ENCODE results near the gene IL6ST. TPM values are rescaled to one million over a fixed set of nuclear protein-coding genes. Genes with fewer than 3 reads are reported as not detected.
"Not testable (repeated sequence)": the region's sequence is repeated elsewhere in the genome, so short reads cannot be mapped to it uniquely, and the experiment has no call there.

The IL6ST gene
- total RNA-seq, 1 donor from 2014 or later = 37.7 TPM

- peaks cover 2% of the 10 kb centered on the region for H3K9me3 Mint-ChIP-seq (ENCODE audit: unreplicated experiment)
- no peak for TF ChIP-seq CTCF (IDR thresholded peaks at IDR 0.05; ENCODE audit: partially characterized antibody, unreplicated experiment)
- no peaks in the 10 kb centered on the region for H3K4me1 Mint-ChIP-seq (ENCODE audit: low read depth, unreplicated experiment)
- peaks cover 3% of the 10 kb centered on the region for H3K27me3 Mint-ChIP-seq (ENCODE audit: unreplicated experiment)
- no peak overlapping the region for H3K27ac Mint-ChIP-seq (ENCODE audit: unreplicated experiment)
- peaks cover 6% of the 10 kb centered on the region for H3K36me3 Mint-ChIP-seq (ENCODE audit: unreplicated experiment)
- DNase-seq = no peak
- H3K4me3 Mint-ChIP-seq (ENCODE audit: unreplicated experiment) = no peak overlapping the region
These were observed 10.1 kb upstream of the IL6ST start for GRCh38 chr5:56004874-56005273.

- DNase-seq = no peak
- Mint-ChIP-seq H3K9me3 (ENCODE audit: unreplicated experiment) (peaks cover 2% of the 10 kb centered on the region), H3K4me3 (ENCODE audit: unreplicated experiment) (no peak overlapping the region), H3K4me1 (ENCODE audit: low read depth, unreplicated experiment) (no peaks in the 10 kb centered on the region), H3K27ac (ENCODE audit: unreplicated experiment) (no peak overlapping the region), H3K27me3 (ENCODE audit: unreplicated experiment) (no peaks in the 10 kb centered on the region), H3K36me3 (ENCODE audit: unreplicated experiment) (peaks cover 6% of the 10 kb centered on the region)
- no peak for TF ChIP-seq CTCF (IDR thresholded peaks at IDR 0.05; ENCODE audit: partially characterized antibody, unreplicated experiment)
These were observed 8.9 kb upstream of the IL6ST start for GRCh38 chr5:56003679-56004078.

GRCh38 chr5:56003179-56003578 is 8.4 kb upstream of the IL6ST start:
- no peak for DNase-seq
- Mint-ChIP-seq H3K9me3 (ENCODE audit: unreplicated experiment) (peaks cover 2% of the 10 kb centered on the region), H3K36me3 (ENCODE audit: unreplicated experiment) (peaks cover 6% of the 10 kb centered on the region), H3K27ac (ENCODE audit: unreplicated experiment) (no peak overlapping the region), H3K27me3 (ENCODE audit: unreplicated experiment) (no peaks in the 10 kb centered on the region), H3K4me3 (ENCODE audit: unreplicated experiment) (no peak overlapping the region), H3K4me1 (ENCODE audit: low read depth, unreplicated experiment) (no peaks in the 10 kb centered on the region)
- TF ChIP-seq CTCF (IDR thresholded peaks at IDR 0.05; ENCODE audit: partially characterized antibody, unreplicated experiment) = no peak

GRCh38 chr5:56002303-56002702 is 7.5 kb upstream of the IL6ST start:
- peaks cover 2% of the 10 kb centered on the region for H3K9me3 Mint-ChIP-seq (ENCODE audit: unreplicated experiment)
- no peak overlapping the region for H3K4me3 Mint-ChIP-seq (ENCODE audit: unreplicated experiment)
- no peak for TF ChIP-seq CTCF (IDR thresholded peaks at IDR 0.05; ENCODE audit: partially characterized antibody, unreplicated experiment)
- H3K4me1 Mint-ChIP-seq (ENCODE audit: low read depth, unreplicated experiment) = no peaks in the 10 kb centered on the region
- H3K27ac Mint-ChIP-seq (ENCODE audit: unreplicated experiment) = no peak overlapping the region
- DNase-seq = no peak
- peaks cover 6% of the 10 kb centered on the region for H3K36me3 Mint-ChIP-seq (ENCODE audit: unreplicated experiment)
- no peaks in the 10 kb centered on the region for H3K27me3 Mint-ChIP-seq (ENCODE audit: unreplicated experiment)

GRCh38 chr5:56000221-56000620 is 5.5 kb upstream of the IL6ST start:
- not testable (repeated sequence) for H3K4me1 Mint-ChIP-seq (ENCODE audit: low read depth, unreplicated experiment); H3K27me3 Mint-ChIP-seq (ENCODE audit: unreplicated experiment); H3K4me3 Mint-ChIP-seq (ENCODE audit: unreplicated experiment); DNase-seq; H3K27ac Mint-ChIP-seq (ENCODE audit: unreplicated experiment); H3K9me3 Mint-ChIP-seq (ENCODE audit: unreplicated experiment); H3K36me3 Mint-ChIP-seq (ENCODE audit: unreplicated experiment)

GRCh38 chr5:55998966-55999365 is 4.2 kb upstream of the IL6ST start:
- Mint-ChIP-seq H3K27me3 (ENCODE audit: unreplicated experiment) (peaks cover 2% of the 10 kb centered on the region), H3K4me3 (ENCODE audit: unreplicated experiment) (no peak overlapping the region), H3K4me1 (ENCODE audit: low read depth, unreplicated experiment) (peaks cover 2% of the 10 kb centered on the region), H3K27ac (ENCODE audit: unreplicated experiment) (no peak overlapping the region), H3K36me3 (ENCODE audit: unreplicated experiment) (peaks cover 6% of the 10 kb centered on the region), H3K9me3 (ENCODE audit: unreplicated experiment) (peaks cover 7% of the 10 kb centered on the region)
- no peak for TF ChIP-seq CTCF (IDR thresholded peaks at IDR 0.05; ENCODE audit: partially characterized antibody, unreplicated experiment)
- DNase-seq = no peak
